ENCODE data around the gene STAMBP.

- no peak for TF ChIP-seq EZH2 (IDR thresholded peaks at IDR 0.05; ENCODE audit: borderline replicate concordance, insufficient read depth, low read length, poor library complexity, severe bottlenecking)
- no peak for TF ChIP-seq CTCF (IDR thresholded peaks at IDR 0.05; ENCODE audit: poor library complexity, severe bottlenecking)
- TF ChIP-seq EP300 (conservative IDR thresholded peaks at IDR 0.05; ENCODE audit: poor library complexity, severe bottlenecking) = no peak
- no peak for TF ChIP-seq TAF1 (IDR thresholded peaks at IDR 0.05; ENCODE audit: low read depth)
- TF ChIP-seq RAD21 (conservative IDR thresholded peaks at IDR 0.05) = no peak
- no peak for TF ChIP-seq SMC3 (conservative IDR thresholded peaks at IDR 0.05; ENCODE audit: poor library complexity)
Measured at GRCh38 chr2:73889206-73889605, 60.4 kb downstream of the STAMBP start.
